ENCODE results near the gene PDILT.

DNA sequence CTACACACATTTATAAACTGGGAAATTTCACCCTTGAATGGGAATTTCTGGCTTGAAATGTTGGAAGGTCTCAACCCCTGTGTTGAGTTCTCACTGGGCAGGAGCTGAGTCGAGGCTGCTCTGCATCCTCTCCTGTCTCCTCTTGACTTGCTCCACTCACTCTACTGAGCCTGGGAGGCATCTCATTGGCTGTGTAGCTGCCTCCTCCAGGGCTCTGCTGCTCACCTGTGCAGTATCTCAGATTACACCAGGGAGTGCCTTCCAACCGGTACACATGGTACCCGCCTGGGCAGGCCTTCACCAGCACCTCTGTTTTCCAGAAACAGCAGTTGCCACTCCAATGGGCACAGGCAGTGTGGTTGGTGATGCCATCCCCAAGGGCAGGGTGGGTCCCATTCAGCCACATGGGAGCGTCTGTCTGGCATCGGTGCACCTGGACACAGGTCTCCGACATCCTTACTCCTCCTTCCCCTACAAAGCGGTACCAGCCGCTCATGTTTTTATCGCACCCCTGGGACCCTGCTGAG lies 80.9 kb downstream of the PDILT start:
- TF ChIP-seq FOS (IDR thresholded peaks at IDR 0.05; ENCODE audit: borderline replicate concordance, insufficient read depth, low read length) (no peak), EZH2 (IDR thresholded peaks at IDR 0.05; ENCODE audit: borderline replicate concordance, low read depth, low read length, severe bottlenecking) (no peak), MAX (IDR thresholded peaks at IDR 0.05; ENCODE audit: insufficient read depth, insufficient read length) (no peak), POLR2AphosphoS5 (IDR thresholded peaks at IDR 0.05; ENCODE audit: insufficient read depth, low read depth, low read length) (no peak), POLR2A (IDR thresholded peaks at IDR 0.05; ENCODE audit: low read depth, low read length) (no peak), JUN (IDR thresholded peaks at IDR 0.05; ENCODE audit: borderline replicate concordance, insufficient read depth, insufficient read length, low read depth) (no peak), MYC (IDR thresholded peaks at IDR 0.05; ENCODE audit: low read depth, low read length) (no peak)
- TF ChIP-seq, protein P1, sequence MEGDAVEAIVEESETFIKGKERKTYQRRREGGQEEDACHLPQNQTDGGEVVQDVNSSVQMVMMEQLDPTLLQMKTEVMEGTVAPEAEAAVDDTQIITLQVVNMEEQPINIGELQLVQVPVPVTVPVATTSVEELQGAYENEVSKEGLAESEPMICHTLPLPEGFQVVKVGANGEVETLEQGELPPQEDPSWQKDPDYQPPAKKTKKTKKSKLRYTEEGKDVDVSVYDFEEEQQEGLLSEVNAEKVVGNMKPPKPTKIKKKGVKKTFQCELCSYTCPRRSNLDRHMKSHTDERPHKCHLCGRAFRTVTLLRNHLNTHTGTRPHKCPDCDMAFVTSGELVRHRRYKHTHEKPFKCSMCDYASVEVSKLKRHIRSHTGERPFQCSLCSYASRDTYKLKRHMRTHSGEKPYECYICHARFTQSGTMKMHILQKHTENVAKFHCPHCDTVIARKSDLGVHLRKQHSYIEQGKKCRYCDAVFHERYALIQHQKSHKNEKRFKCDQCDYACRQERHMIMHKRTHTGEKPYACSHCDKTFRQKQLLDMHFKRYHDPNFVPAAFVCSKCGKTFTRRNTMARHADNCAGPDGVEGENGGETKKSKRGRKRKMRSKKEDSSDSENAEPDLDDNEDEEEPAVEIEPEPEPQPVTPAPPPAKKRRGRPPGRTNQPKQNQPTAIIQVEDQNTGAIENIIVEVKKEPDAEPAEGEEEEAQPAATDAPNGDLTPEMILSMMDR (IDR thresholded peaks at IDR 0.05; ENCODE audit: extremely low read depth in 1 of 2, insufficient read depth in 1 of 2, low read depth in 1 of 2, low read length in 2 of 2): no peak

Data from endothelial cell of umbilical vein (primary cell).